Hepatocyte (in vitro differentiated cells): Measurements from ENCODE around the gene PHAF1. TPM values are rescaled to one million over a fixed set of nuclear protein-coding genes. Genes with fewer than 3 reads are reported as not detected.

Experiments
- DNase-seq: peaks from one replicate; pipeline ENCODE4 v3.0.0-alpha.2; 2016; ENCODE audit warnings: low spot score
- H2AFZ ChIP-seq: fragments of 200-600 bp; sonication (generic); 2 replicates; pipeline ENCODE4 v1.6.0; 2016; ENCODE audit warnings: antibody characterized with exemption, mild to moderate bottlenecking
- H3K27ac ChIP-seq: fragments of 200-600 bp; sonication (generic); 2 replicates; pipeline ENCODE4 v1.5.1; 2016; ENCODE audit warnings: mild to moderate bottlenecking
- H3K27me3 ChIP-seq: fragments of 200-600 bp; sonication (generic); 2 replicates; pipeline ENCODE4 v1.6.1; 2016
- H3K36me3 ChIP-seq: fragments of 200-600 bp; sonication (generic); replicated peaks from 2 replicates; pipeline ENCODE4 v1.5.1; 2016; ENCODE audit warnings: low read depth; ENCODE audit not compliant: insufficient read depth
- H3K4me1 ChIP-seq: fragments of 200-600 bp; sonication (generic); 2 replicates; pipeline ENCODE4 v1.5.1; 2016; ENCODE audit warnings: mild to moderate bottlenecking, moderate library complexity; ENCODE audit not compliant: insufficient read depth
- H3K4me2 ChIP-seq: fragments of 200-600 bp; sonication (generic); 2 replicates; pipeline ENCODE4 v1.6.0; 2016
- H3K4me3 ChIP-seq: fragments of 200-600 bp; sonication (generic); 2 replicates; pipeline ENCODE4 v1.5.1; 2016; ENCODE audit warnings: mild to moderate bottlenecking
- H3K79me2 ChIP-seq: fragments of 200-600 bp; sonication (generic); 2 replicates; pipeline ENCODE4 v1.6.0; 2017; ENCODE audit warnings: mild to moderate bottlenecking
- H3K9me2 ChIP-seq: fragments of 200-600 bp; sonication (generic); replicated peaks from 2 replicates; pipeline ENCODE4 v1.6.0; 2017; ENCODE audit warnings: mild to moderate bottlenecking; ENCODE audit not compliant: insufficient read depth
- H3K9me3 ChIP-seq: fragments of 200-600 bp; sonication (generic); 2 replicates; pipeline ENCODE4 v1.5.1; 2016; ENCODE audit warnings: low read depth, mild to moderate bottlenecking
- H4K20me1 ChIP-seq: fragments of 200-600 bp; sonication (generic); 2 replicates; pipeline ENCODE4 v1.6.0; 2016; ENCODE audit warnings: mild to moderate bottlenecking; ENCODE audit not compliant: insufficient read depth, poor library complexity, severe bottlenecking
- CTCF ChIP-seq: fragments of 200-600 bp; sonication (generic); IDR thresholded peaks from 2 replicates; pipeline ENCODE4 v1.5.1; 2016; ENCODE audit warnings: antibody characterized with exemption, mild to moderate bottlenecking; ENCODE audit not compliant: poor library complexity
- EZH2 ChIP-seq: fragments of 200-600 bp; sonication (generic); IDR thresholded peaks from 2 replicates; pipeline ENCODE4 v1.6.1; 2016; ENCODE audit warnings: antibody characterized with exemption, mild to moderate bottlenecking, borderline replicate concordance
- EZH2phosphoT487 ChIP-seq: fragments of 200-600 bp; sonication (generic); IDR thresholded peaks from one replicate; pipeline ENCODE4 v1.6.1; 2018; ENCODE audit warnings: antibody characterized with exemption, mild to moderate bottlenecking, low read depth, moderate library complexity; ENCODE audit not compliant: unreplicated experiment, severe bottlenecking
- WGBS: methylation state at CpG from one replicate; pipeline ENCODE4 v1.1.6; 2016; ENCODE audit warnings: low lambda C conversion rate; ENCODE audit errors: missing lambda C conversion rate; 5-methylcytosine and 5-hydroxymethylcytosine counted together
- polyA plus RNA-seq: library from polyadenylated mRNA; unstranded; fragments of >200 nt; fragmentation: Nextera tagmentation; extraction: Ambion mirVana; gene quantifications from 2 replicates; pipeline ENCODE4 v1.2.1, GENCODE V29; 2016
- total RNA-seq: library from RNA; depleted of rRNA; stranded (reverse); fragments of >200 nt; gene quantifications from 2 replicates; pipeline ENCODE4 v1.2.3, GENCODE V29; 2014

PHAF1 gene
- total and polyA plus RNA-seq, 2 experiments from 2014 or later = 18.7 to 20.2 TPM

GRCh38 chr16:67169011-67169451 is 59.3 kb downstream of the PHAF1 start:
- no peak overlapping the region for H3K4me3 ChIP-seq
- peak overlapping the region; percentile 97 for H3K4me2 ChIP-seq
- DNase-seq = no peak
- no peak overlapping the region for H3K27ac ChIP-seq
- no peaks in the 10 kb centered on the region for H3K9me2 ChIP-seq
- H3K4me1 ChIP-seq = peaks cover 35% of the 10 kb centered on the region
- no peaks in the 10 kb centered on the region for H3K9me3 ChIP-seq
- H2AFZ ChIP-seq = no peak overlapping the region
- peaks cover 47% of the 10 kb centered on the region for H3K27me3 ChIP-seq
- H3K79me2 ChIP-seq = no peaks in the 10 kb centered on the region
- 25% methylated on average over 9 of the region's 9 CpGs for WGBS
- no peaks in the 10 kb centered on the region for H4K20me1 ChIP-seq
- TF ChIP-seq EZH2phosphoT487 (no peak), EZH2 (no peak), CTCF (no peak)
- no peaks in the 10 kb centered on the region for H3K36me3 ChIP-seq

- Histone ChIP-seq H3K4me1 (peaks cover 33% of the 10 kb centered on the region), H3K9me2 (no peaks in the 10 kb centered on the region), H3K79me2 (no peaks in the 10 kb centered on the region), H4K20me1 (no peaks in the 10 kb centered on the region), H3K9me3 (no peaks in the 10 kb centered on the region), H3K27me3 (peaks cover 41% of the 10 kb centered on the region), H3K4me3 (peak overlapping the region; percentile 69), H3K27ac (peak overlapping the region; percentile 70), H3K4me2 (peak overlapping the region; percentile 97), H3K36me3 (no peaks in the 10 kb centered on the region), H2AFZ (peak overlapping the region; percentile 91)
- 4% methylated on average over 24 of the region's 24 CpGs for WGBS
- DNase-seq = peak; percentile 69
- peak; percentile 60 for TF ChIP-seq CTCF
- no peak for TF ChIP-seq EZH2phosphoT487
These were observed 60.0 kb downstream of the PHAF1 start for GRCh38 chr16:67169642-67170167.

- Histone ChIP-seq H3K4me3 (peak within 1 kb of the TSS; percentile 69), H3K36me3 (no peaks in the 10 kb centered on the region), H3K4me2 (peak within 1 kb of the TSS; percentile 97), H3K4me1 (peaks cover 27% of the 10 kb centered on the region), H3K27me3 (peaks cover 35% of the 10 kb centered on the region), H3K79me2 (no peaks in the 10 kb centered on the region), H2AFZ (peak within 1 kb of the TSS; percentile 91), H3K9me3 (no peaks in the 10 kb centered on the region), H4K20me1 (no peaks in the 10 kb centered on the region), H3K9me2 (no peaks in the 10 kb centered on the region), H3K27ac (peak within 1 kb of the TSS; percentile 82)
- DNase-seq = peak; percentile 88
- WGBS = 2% methylated on average over 22 of the region's 50 CpGs
- TF ChIP-seq EZH2 (no peak), CTCF (no peak), EZH2phosphoT487 (no peak)
These were observed 60.6 kb downstream of the PHAF1 start, which contains the start of gene NOL3 for GRCh38 chr16:67170168-67170948. Gene NOL3, plus strand, starts transcription at chr16:67170538.
